Measurements from ENCODE around the gene CNGA4. TPM values are rescaled to one million over a fixed set of nuclear protein-coding genes. Genes with fewer than 3 reads are reported as not detected.

CNGA4 gene
- polyA plus RNA-seq, 3 donors, result 0.69 TPM; not detected in 2

GRCh38 chr11:6260207-6260726 lies 21.4 kb downstream of the CNGA4 start:
- H4K20me1 ChIP-seq (ENCODE audit: insufficient read depth, low read length), result no peaks in the 10 kb centered on the region
- peaks cover 14 to 18% of the 10 kb centered on the region in 2 donors for H3K4me1 ChIP-seq (ENCODE audit: control insufficient read depth in 1 of 2, insufficient read depth in 2 of 2, low read length in 2 of 2)

GRCh38 chr11:6263662-6264061 lies 24.8 kb downstream of the CNGA4 start:
- Mint-ChIP-seq H3K27me3 (ENCODE audit: low read depth in 3 of 3) (peaks cover 6 to 37% (median 17%) of the 10 kb centered on the region in 3 donors), H3K4me3 (no peak overlapping the region), H3K4me1 (peaks cover 8% of the 10 kb centered on the region), H3K9me3 (peaks cover 0 to 8% (median 2%) of the 10 kb centered on the region in 7 donors), H3K27ac (no peak overlapping the region), H3K36me3 (no peaks in the 10 kb centered on the region)
- Histone ChIP-seq H3K4me1 (ENCODE audit: control insufficient read depth in 1 of 2, insufficient read depth in 2 of 2, low read length in 2 of 2) (peaks cover 13 to 15% of the 10 kb centered on the region in 2 donors), H2AFZ (ENCODE audit: insufficient read depth, low read depth, low read length, poor library complexity, severe bottlenecking) (no peak overlapping the region), H3K4me3 (replicated peaks in 1 of 3; ENCODE audit: low read depth in 2 of 3, low read length in 3 of 3) (no peak overlapping the region), H3K27ac (ENCODE audit: low read depth in 1 of 2, low read length in 2 of 2) (no peak overlapping the region), H3K27me3 (ENCODE audit: control insufficient read depth in 2 of 2, insufficient read depth in 2 of 2, low read length in 2 of 2) (peaks cover 61 to 70% of the 10 kb centered on the region in 2 donors), H3K79me2 (ENCODE audit: insufficient read depth, low read length) (no peaks in the 10 kb centered on the region), H3K4me2 (replicated peaks; ENCODE audit: extremely low read depth, low read length, poor library complexity, severe bottlenecking) (no peak overlapping the region), H3K9me3 (replicated peaks in 1 of 2; ENCODE audit: control insufficient read depth in 1 of 2, insufficient read depth in 1 of 2, low read length in 2 of 2) (peaks cover 0 to 11% of the 10 kb centered on the region in 2 donors), H3K9ac (ENCODE audit: insufficient read depth, low read length, poor library complexity, severe bottlenecking) (no peak overlapping the region), H3K36me3 (replicated peaks in 1 of 2; ENCODE audit: control insufficient read depth in 1 of 2, insufficient read depth in 2 of 2, low read length in 2 of 2) (no peaks in the 10 kb centered on the region), H4K20me1 (ENCODE audit: insufficient read depth, low read length) (no peaks in the 10 kb centered on the region)
- intact Hi-C loops (cut with micrococcal nuclease), result no loop called here
- no peak for TF ChIP-seq CTCF (IDR thresholded peaks at IDR 0.05)
- no peak for DNase-seq
- 100% methylated on average over 1 of the region's 1 CpG for WGBS (ENCODE audit: insufficient coverage)

More at GRCh38 chr11:6260207-6260726, 21.4 kb downstream of the CNGA4 start:
- H3K36me3 ChIP-seq (replicated peaks in 1 of 2; ENCODE audit: control insufficient read depth in 1 of 2, insufficient read depth in 2 of 2, low read length in 2 of 2), result no peaks in the 10 kb centered on the region
- H3K9me3 ChIP-seq (replicated peaks in 1 of 2; ENCODE audit: control insufficient read depth in 1 of 2, insufficient read depth in 1 of 2, low read length in 2 of 2), result peaks cover 0 to 21% of the 10 kb centered on the region in 2 donors
- H3K36me3 Mint-ChIP-seq, result no peaks in the 10 kb centered on the region
- intact Hi-C loops (cut with micrococcal nuclease), result no loop called here
- peaks cover 0 to 12% (median 2%) of the 10 kb centered on the region in 7 donors for H3K9me3 Mint-ChIP-seq
- H3K27ac Mint-ChIP-seq, result no peak overlapping the region
- WGBS (ENCODE audit: insufficient coverage), result 33% methylated on average over 2 of the region's 5 CpGs
- peak overlapping the region; percentile 71 for H3K4me2 ChIP-seq (replicated peaks; ENCODE audit: extremely low read depth, low read length, poor library complexity, severe bottlenecking)
- no peak overlapping the region for H3K4me3 Mint-ChIP-seq
- H3K79me2 ChIP-seq (ENCODE audit: insufficient read depth, low read length), result no peaks in the 10 kb centered on the region
- TF ChIP-seq CTCF (IDR thresholded peaks at IDR 0.05), result no peak
- H3K4me3 ChIP-seq (replicated peaks in 1 of 3; ENCODE audit: low read depth in 2 of 3, low read length in 3 of 3), result no peak overlapping the region
- peaks cover 85 to 96% of the 10 kb centered on the region in 2 donors for H3K27me3 ChIP-seq (ENCODE audit: control insufficient read depth in 2 of 2, insufficient read depth in 2 of 2, low read length in 2 of 2)
- no peak for DNase-seq
- no peak overlapping the region for H2AFZ ChIP-seq (ENCODE audit: insufficient read depth, low read depth, low read length, poor library complexity, severe bottlenecking)
- H3K4me1 Mint-ChIP-seq, result peaks cover 12% of the 10 kb centered on the region
- H3K27me3 Mint-ChIP-seq (ENCODE audit: low read depth in 3 of 3), result peaks cover 0 to 29% (median 3%) of the 10 kb centered on the region in 3 donors
- H3K27ac ChIP-seq (ENCODE audit: low read depth in 1 of 2, low read length in 2 of 2), result no peak overlapping the region
- no peak overlapping the region for H3K9ac ChIP-seq (ENCODE audit: insufficient read depth, low read length, poor library complexity, severe bottlenecking)
